ENCODE data around the gene RNF40. TPM values are rescaled to one million over a fixed set of nuclear protein-coding genes. Genes with fewer than 3 reads are reported as not detected.

RNF40 gene
- total RNA-seq, 2 donors from 2014 or later, result 109 to 112 TPM

- no peak for ATAC-seq (ENCODE audit: insufficient number of reproducible peaks, low FRiP score, low read depth)
- TF ChIP-seq CTCF (IDR thresholded peaks at IDR 0.05), result no peak
- H3K27me3 ChIP-seq (replicated peaks; ENCODE audit: insufficient read depth), result no peaks in the 10 kb centered on the region
- peaks cover 7 to 22% of the 10 kb centered on the region in 2 donors for H3K4me1 ChIP-seq (ENCODE audit: control insufficient read depth in 1 of 2, low read depth in 2 of 2)
- no peak for DNase-seq (ENCODE audit: low spot score)
- H3K36me3 ChIP-seq, result peaks cover 23% of the 10 kb centered on the region
- H3K27ac ChIP-seq, result no peak overlapping the region
- no peak overlapping the region for H3K4me3 ChIP-seq
- no peaks in the 10 kb centered on the region for H3K9me3 ChIP-seq
Observed at GRCh38 chr16:30780549-30780948, 18.4 kb downstream of the RNF40 start.

DNA sequence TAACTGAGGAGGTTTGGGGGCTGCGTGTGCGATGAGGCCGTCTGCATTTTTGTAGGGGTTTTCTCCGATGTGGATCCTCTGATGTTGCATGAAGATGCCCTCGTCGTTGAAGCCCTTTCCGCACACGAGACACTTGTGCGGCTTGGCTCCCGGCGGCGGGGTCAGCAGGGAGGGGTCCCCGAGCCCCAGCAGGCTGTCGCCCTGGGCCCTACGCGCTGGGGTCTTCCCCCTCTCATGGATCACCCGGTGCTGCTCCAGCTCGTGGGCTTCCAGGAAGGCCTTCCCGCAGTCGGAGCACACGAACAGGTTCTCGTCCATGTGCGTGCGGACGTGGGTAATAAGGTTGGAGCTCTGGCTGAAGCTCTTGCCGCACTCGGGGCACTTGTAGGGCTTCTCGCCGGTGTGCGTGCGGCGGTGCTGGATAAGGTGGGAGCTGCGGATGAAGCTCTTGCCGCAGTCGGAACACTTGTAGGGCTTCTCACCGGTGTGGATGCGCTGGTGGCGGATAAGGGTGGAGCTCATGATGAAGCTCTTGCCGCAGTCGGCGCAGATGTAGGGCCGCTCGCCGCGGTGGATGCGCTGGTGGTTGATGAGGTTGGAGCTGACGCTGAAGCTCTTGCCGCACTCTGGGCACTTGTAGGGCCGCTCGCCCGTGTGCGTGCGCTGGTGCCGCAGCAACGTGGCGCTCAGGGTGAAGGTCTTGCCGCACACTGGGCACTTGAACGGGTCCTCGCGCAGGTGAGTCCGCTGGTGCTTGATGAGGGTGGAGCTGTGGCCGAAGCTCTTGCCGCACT is 20.6 kb downstream of the RNF40 start:
- H3K27me3 ChIP-seq (replicated peaks; ENCODE audit: insufficient read depth), result no peaks in the 10 kb centered on the region
- peaks cover 7 to 20% of the 10 kb centered on the region in 2 donors for H3K4me1 ChIP-seq (ENCODE audit: control insufficient read depth in 1 of 2, low read depth in 2 of 2)
- no peak for ATAC-seq (ENCODE audit: insufficient number of reproducible peaks, low FRiP score, low read depth)
- no peak for DNase-seq (ENCODE audit: low spot score)
- H3K36me3 ChIP-seq, result peaks cover 23% of the 10 kb centered on the region
- no peak overlapping the region for H3K4me3 ChIP-seq
- H3K9me3 ChIP-seq, result no peaks in the 10 kb centered on the region
- TF ChIP-seq CTCF (IDR thresholded peaks at IDR 0.05), result no peak
- no peak overlapping the region for H3K27ac ChIP-seq

GRCh38 chr16:30783280-30784109 is 21.4 kb downstream of the RNF40 start:
- H3K4me1 ChIP-seq (ENCODE audit: control insufficient read depth in 1 of 2, low read depth in 2 of 2), result peaks cover 10 to 28% of the 10 kb centered on the region in 2 donors
- no peaks in the 10 kb centered on the region for H3K9me3 ChIP-seq
- no peaks in the 10 kb centered on the region for H3K27me3 ChIP-seq (replicated peaks; ENCODE audit: insufficient read depth)
- H3K27ac ChIP-seq, result no peak overlapping the region
- ATAC-seq (ENCODE audit: insufficient number of reproducible peaks, low FRiP score, low read depth) (no peak), DNase-seq (ENCODE audit: low spot score) (no peak)
- no peak for TF ChIP-seq CTCF (IDR thresholded peaks at IDR 0.05)
- H3K4me3 ChIP-seq, result no peak overlapping the region
- peaks cover 23% of the 10 kb centered on the region for H3K36me3 ChIP-seq

- no peak overlapping the region for H3K4me3 ChIP-seq
Observed at GRCh38 chr16:30784215-30784614, 22.1 kb downstream of the RNF40 start.

More at GRCh38 chr16:30784215-30784614, 22.1 kb downstream of the RNF40 start:
- ATAC-seq (ENCODE audit: insufficient number of reproducible peaks, low FRiP score, low read depth) (no peak), DNase-seq (ENCODE audit: low spot score) (no peak)
- Histone ChIP-seq H3K9me3 (no peaks in the 10 kb centered on the region), H3K4me1 (ENCODE audit: control insufficient read depth in 1 of 2, low read depth in 2 of 2) (peaks cover 10 to 28% of the 10 kb centered on the region in 2 donors), H3K27ac (no peak overlapping the region), H3K36me3 (peaks cover 23% of the 10 kb centered on the region), H3K27me3 (replicated peaks; ENCODE audit: insufficient read depth) (no peaks in the 10 kb centered on the region)
- TF ChIP-seq CTCF (IDR thresholded peaks at IDR 0.05), result no peak

Measured in thoracic aorta (tissue), 2 donors.